ENCODE data around the gene ALG8.
"Not testable (repeated sequence)": the region's sequence is repeated elsewhere in the genome, so short reads cannot be mapped to it uniquely, and the experiment has no call there.

The ALG8 gene

DNA sequence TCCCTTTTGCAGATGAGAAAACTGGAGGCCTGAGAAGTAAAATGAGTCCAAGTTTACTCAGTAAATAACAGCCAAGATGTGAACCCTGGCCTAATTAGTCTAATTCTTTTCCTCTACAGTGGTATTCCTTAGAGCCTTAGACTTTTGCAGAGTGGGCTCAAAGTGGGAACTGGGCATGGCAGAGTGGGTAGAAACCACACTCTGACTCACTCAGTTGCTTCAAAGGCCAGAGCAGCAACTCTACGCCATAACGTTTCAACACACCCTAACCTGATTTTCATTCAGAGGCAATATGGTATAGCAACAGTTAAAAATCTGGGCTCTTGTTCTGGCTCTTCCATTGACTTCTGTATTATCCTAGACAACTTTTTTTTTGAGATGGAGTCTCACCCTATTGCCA, 73.0 kb downstream of the ALG8 start:
- no peak for DNase-seq

GRCh38 chr11:78065203-78065602, 74.2 kb downstream of the ALG8 start:
- no peak for DNase-seq

DNA sequence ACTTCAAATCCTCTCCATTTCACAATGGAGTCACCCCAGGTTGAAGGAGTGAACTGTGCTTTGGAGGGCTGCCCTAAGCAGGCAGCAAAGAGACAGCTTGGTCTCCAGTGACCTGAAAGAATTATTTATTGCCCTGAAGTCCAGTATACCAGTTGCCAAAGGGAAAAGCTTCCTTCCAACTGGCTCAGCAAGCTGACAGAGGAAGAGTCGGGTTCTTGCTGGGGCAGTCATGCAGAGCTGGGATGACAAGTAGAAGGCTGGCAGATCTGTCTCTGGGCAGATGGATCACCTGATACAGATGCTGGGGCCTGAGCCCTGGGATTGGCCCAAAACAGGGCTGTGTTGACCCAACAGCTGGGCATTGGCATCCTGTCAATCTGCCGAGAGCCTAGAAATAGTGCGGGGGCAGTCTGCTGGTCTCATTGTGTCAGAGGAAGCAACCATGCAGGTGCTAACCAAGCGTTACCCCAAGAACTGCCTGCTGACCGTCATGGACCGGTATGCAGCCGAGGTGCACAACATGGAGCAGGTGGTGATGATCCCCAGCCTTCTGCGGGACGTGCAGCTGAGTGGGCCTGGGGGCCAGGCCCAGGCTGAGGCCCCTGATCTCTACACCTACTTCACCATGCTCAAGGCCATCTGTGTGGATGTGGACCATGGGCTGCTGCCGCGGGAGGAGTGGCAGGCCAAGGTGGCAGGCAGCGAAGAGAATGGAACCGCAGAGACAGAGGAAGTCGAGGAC, 75.8 kb downstream of the ALG8 start, which contains the start of gene THRSP:
TSS of gene THRSP (plus strand) at position 422 of the 742 bp plus-strand sequence. CDS start at position 443, 21 bp downstream.
- no peak for DNase-seq

DNA sequence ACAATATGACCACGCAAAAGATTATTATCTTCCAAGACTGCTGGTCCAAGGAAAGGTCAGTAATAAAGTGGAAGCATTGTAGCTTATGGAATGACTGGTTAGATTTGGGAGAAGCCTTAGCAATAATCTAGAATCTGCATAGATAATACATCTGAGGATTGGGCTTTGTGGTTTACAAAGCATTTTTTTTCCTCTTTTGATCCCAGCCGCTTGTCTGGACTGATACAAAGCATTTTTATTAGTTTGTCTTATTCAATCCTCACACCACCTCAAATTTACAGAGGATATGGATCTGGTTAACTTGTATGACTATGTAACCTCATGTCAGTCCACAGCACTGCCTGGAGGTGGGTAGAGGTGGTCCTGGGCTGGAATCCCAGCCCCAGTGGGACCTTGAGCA, 76.8 kb downstream of the ALG8 start:
- no peak for DNase-seq

DNA sequence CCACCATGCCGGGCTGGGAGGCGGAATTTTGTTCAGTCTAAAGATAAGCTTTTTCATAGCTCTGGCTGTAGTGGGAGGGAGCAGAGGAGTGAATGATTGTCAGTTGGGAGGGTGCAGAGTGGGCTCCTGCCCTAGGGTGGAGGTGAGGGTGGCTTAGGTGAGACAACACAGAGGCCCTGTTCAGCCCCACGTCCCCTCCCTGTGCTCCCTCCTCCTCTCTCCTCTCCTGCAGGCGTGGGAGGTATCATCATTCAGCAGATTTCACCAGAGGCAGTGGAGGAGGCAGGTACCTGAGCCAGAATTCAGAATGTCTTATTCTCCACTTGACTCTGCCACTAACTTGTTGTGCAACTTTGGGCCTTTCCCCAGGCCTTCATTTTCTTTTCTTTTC, 77.5 kb downstream of the ALG8 start:
- no peak for DNase-seq

GRCh38 chr11:78061088-78061920, 78.1 kb downstream of the ALG8 start:
- no peak for DNase-seq

GRCh38 chr11:78060533-78060932, 78.9 kb downstream of the ALG8 start:
- no peak for DNase-seq

DNA sequence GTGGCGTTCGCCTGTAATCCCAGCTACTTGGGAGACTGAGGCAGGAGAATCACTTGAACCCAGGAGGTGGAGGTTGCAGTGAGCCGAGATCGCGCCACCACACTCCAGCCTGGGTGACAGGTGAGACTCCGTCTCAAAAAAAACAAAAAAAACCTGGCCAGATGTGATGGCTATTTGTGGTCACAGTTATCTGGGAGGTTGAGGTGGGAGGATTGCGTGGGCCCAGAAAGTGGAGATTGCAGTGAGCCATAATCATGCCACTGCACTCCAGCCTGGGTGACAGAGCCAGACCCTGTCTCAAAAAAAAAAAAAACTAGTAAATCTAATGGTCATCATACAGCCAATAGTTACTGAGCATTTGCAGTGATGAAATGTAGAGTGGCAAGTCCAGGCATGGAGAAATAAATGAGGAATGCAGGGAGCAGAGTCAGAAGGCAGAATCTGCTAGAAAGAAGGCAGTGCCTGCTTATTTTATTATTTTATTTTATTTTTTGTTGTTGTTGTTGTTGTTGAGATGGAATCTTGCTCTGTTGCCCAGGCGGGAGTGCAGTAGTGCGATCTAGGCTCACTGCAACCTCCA, 79.6 kb downstream of the ALG8 start:
- not testable (repeated sequence) for DNase-seq

- no peak for DNase-seq
These were observed 81.9 kb downstream of the ALG8 start for GRCh38 chr11:78057462-78058055.

- no peak for DNase-seq
These were observed 83.3 kb downstream of the ALG8 start for GRCh38 chr11:78056093-78056492.

DNA sequence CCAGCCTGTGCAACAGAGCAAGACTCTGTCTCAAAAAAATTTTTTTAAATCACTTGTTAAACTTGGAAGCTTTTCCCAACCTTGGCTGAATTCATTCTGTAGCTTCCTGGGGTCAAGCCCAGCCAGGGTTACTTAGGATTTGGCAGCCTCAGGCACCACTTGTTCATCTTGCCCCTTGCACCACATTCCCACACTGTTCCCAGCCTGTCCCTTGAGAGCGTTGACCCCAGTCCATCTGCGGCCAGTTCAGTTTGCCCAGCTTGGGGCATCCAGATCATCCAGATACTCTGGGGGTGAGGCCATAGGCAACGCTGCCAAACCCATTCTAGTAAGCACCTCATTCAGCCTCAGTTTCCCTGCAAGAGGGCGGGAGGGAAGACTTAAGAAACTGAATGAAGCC, 84.5 kb downstream of the ALG8 start:
- no peak for DNase-seq

DNA sequence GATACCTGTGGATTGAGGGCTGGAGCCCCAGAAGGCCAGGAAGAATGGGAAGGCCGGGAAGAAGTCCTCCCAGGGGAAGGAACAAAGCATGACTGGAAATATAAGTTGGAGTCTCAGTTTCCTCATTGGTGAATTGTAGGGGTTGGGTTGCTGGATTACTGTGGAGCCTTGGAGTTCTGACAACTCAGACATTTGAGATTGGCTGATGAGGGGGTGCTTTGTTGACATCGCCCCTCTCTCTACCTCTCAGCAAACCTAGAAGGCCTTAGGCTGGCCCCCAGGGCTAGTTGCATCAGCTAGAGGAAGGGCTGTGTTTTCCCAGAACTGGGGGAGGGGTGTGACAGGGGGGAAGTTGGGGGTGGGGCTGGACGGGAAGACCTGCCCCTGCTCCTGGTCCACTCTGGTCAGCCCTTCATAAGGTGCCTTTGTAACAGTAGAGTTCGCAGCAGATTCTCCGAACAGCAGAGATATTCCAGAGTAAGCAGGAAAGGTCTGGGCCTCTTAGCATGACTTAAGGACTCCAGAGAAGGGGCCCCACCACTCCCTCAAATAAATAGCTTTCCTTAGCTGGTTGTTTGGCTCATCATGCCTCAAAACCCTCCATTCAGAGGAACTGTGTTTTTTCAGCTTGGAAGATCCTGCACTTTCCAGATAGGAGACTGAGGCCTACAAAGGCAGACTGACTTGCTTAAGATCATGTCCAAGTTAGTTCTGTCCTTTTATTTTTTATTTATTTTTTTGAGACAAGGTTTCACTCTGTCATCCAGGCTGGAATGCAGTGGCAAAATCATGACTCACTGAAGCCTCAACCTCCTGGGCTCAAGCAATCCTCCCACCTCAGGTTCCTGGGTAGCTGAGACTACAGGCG, 88.2 kb downstream of the ALG8 start:
- no peak for DNase-seq

All from NCI-H1417 (cell line).